GM12892 (cell line): ENCODE measurements around the gene CABP5.

ENCODE experiments used
- POLR2A ChIP-seq: IDR thresholded peaks from 2 replicates; pipeline ENCODE4 v1.6.1; 2011; ENCODE audit warnings: low read depth, low read length, control low read depth
- POLR2AphosphoS5 ChIP-seq: IDR thresholded peaks from 2 replicates; pipeline ENCODE4 v1.6.1; 2011; ENCODE audit warnings: low read depth, low read length, control low read depth

DNA sequence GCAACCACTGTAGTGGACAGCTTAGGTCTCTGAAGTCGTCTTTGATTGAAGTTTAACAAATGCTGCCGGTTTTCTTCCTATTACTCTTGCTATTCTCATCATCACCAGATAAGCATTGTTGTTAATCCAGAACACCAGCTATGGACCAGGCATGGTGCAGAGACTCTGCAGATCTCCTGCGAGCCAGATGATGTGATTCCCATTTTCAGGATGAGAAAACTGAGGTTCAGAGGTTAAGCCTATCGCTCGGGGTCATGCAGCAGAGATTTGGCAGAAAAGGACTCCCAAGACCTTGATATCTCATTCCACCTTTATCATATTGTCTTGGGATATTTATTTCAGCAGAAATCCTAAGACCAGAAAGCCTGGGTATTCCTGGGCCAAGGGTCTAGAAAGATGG is 16.5 kb upstream of the CABP5 start:
- TF ChIP-seq POLR2A (no peak), POLR2AphosphoS5 (no peak)
